ENCODE results near the gene HPF1. TPM values are rescaled to one million over a fixed set of nuclear protein-coding genes. Genes with fewer than 3 reads are reported as not detected.
"Not testable (repeated sequence)": the region's sequence is repeated elsewhere in the genome, so short reads cannot be mapped to it uniquely, and the experiment has no call there.

HPF1 gene
- 26.9 and 28.3 TPM in 2 replicates for total RNA-seq (2021)
- percentile 59 among the genes with signal in this experiment for Bru-seq, nascent RNA
- BruChase-seq, experiment 1, labeled RNA remaining after a 2-hour chase: percentile 57 among the genes with signal in this experiment
- BruChase-seq, experiment 2, labeled RNA remaining after a 6-hour chase: percentile 57 among the genes with signal in this experiment
- long read RNA-seq, transcript HPF1-203 (2 exons, 548 nt): minor isoform, 5 of 84 reads
- long read RNA-seq, transcript HPF1-201 (8 exons, 1,230 nt): major isoform, 66 of 84 reads
- long read RNA-seq, partial matches to known transcripts: 5 of 84 reads
- long read RNA-seq, other reads (novel, unspliced or antisense): 8 of 84 reads

- Histone ChIP-seq H3K4me2 (peak within 1 kb of the TSS; percentile 81), H3K27me3 (ENCODE audit: insufficient read depth, low read depth) (no peaks in the 10 kb centered on the region), H3F3A (ENCODE audit: insufficient read depth, low read depth) (peaks cover 7% of the 10 kb centered on the region; the same call in 1 of the 2 replicates), H3K4me3 (peak within 1 kb of the TSS; percentile 91), H3K36me3 (ENCODE audit: low read depth) (no peaks in the 10 kb centered on the region), H3K27ac (0 out of 2 replicates have a peak within 1 kb of the TSS, but pooled peaks have one; percentile 32), H3K9me3 (ENCODE audit: insufficient read depth, low read depth) (no peaks in the 10 kb centered on the region), H3K79me2 (ENCODE audit: low read depth) (peaks cover 16% of the 10 kb centered on the region; the same call in 1 of the 2 replicates), H2AFZ (peak within 1 kb of the TSS; percentile 96), H3K4me1 (replicated peaks; ENCODE audit: insufficient read depth) (peaks cover 8% of the 10 kb centered on the region), H3K9me2 (ENCODE audit: insufficient read depth) (no peaks in the 10 kb centered on the region), H4K20me1 (ENCODE audit: insufficient read depth) (no peaks in the 10 kb centered on the region)
- TF ChIP-seq, protein P1, sequence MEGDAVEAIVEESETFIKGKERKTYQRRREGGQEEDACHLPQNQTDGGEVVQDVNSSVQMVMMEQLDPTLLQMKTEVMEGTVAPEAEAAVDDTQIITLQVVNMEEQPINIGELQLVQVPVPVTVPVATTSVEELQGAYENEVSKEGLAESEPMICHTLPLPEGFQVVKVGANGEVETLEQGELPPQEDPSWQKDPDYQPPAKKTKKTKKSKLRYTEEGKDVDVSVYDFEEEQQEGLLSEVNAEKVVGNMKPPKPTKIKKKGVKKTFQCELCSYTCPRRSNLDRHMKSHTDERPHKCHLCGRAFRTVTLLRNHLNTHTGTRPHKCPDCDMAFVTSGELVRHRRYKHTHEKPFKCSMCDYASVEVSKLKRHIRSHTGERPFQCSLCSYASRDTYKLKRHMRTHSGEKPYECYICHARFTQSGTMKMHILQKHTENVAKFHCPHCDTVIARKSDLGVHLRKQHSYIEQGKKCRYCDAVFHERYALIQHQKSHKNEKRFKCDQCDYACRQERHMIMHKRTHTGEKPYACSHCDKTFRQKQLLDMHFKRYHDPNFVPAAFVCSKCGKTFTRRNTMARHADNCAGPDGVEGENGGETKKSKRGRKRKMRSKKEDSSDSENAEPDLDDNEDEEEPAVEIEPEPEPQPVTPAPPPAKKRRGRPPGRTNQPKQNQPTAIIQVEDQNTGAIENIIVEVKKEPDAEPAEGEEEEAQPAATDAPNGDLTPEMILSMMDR (conservative IDR thresholded peaks at IDR 0.05): no peak
- TF ChIP-seq EZH2 (IDR thresholded peaks at IDR 0.05; ENCODE audit: low read depth): no peak
- ChIA-PET POLR2A (ENCODE audit: unreplicated experiment) (no interaction called here), CTCF (no interaction called here)
- BruUV-seq (replicated peaks): no TSS peak
- intact Hi-C loops (cut with micrococcal nuclease; ENCODE audit: unreplicated experiment): no loop called here
- DNase-seq: peak; percentile 76 to 92
Measured at GRCh38 chr4:169757575-169758184, at the start of gene HPF1. HPF1 (minus strand) TSS chr4:169757944; CDS start chr4:169757877, 67 bp downstream.

DNA sequence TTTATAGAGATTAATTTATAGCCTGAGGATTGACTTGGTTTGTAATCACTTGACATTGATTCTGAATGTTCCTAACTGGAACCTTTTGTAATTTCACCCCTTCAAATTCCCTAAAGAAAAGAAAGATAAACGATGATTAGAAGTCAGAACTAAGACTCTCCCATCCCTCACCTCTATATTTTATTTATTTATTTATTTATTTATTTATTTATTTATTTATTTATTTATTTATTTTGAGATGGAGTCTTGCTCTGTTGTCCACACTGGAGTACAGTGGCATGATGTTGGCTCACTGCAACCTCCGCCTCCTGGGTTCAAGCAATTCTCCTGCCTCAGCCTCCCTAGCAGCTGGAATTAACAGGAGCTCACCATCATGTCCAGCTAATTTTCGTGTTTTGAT lies 49.0 kb upstream of the HPF1 start:
- H3K9me2 ChIP-seq (ENCODE audit: insufficient read depth); H2AFZ ChIP-seq; H3F3A ChIP-seq (ENCODE audit: insufficient read depth, low read depth); H4K20me1 ChIP-seq (ENCODE audit: insufficient read depth); H3K36me3 ChIP-seq (ENCODE audit: low read depth); CTCF ChIA-PET; intact Hi-C loops (cut with micrococcal nuclease; ENCODE audit: unreplicated experiment); BruUV-seq (replicated peaks); H3K4me2 ChIP-seq; H3K9me3 ChIP-seq (ENCODE audit: insufficient read depth, low read depth); H3K79me2 ChIP-seq (ENCODE audit: low read depth); H3K4me1 ChIP-seq (replicated peaks; ENCODE audit: insufficient read depth); H3K27me3 ChIP-seq (ENCODE audit: insufficient read depth, low read depth); H3K27ac ChIP-seq; DNase-seq; POLR2A ChIA-PET (ENCODE audit: unreplicated experiment); H3K4me3 ChIP-seq: not testable (repeated sequence)

DNA sequence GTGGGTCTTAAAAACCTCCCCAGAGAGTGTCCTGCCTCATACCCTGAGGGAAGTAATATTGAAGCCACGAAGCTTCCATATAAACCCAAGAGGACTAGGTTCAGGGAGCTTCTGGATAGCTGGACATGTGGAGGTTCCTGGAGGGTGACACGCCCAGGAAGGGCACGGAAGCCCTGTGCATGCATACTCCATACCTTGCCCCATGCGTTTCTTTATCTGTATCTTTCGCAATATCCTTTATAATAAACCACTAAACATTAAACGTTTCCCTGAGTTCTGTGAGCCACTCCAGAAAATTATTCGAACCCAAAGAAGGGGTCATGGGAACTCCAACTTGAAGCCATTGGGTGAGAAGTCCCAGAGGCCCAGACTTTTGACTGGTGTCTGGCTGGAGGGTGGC lies 45.7 kb upstream of the HPF1 start:
- H3K27ac ChIP-seq: no peak overlapping the region
- H3K9me3 ChIP-seq (ENCODE audit: insufficient read depth, low read depth): no peaks in the 10 kb centered on the region
- no peaks in the 10 kb centered on the region for H3K4me1 ChIP-seq (replicated peaks; ENCODE audit: insufficient read depth)
- no peaks in the 10 kb centered on the region for H3K27me3 ChIP-seq (ENCODE audit: insufficient read depth, low read depth)
- H3F3A ChIP-seq (ENCODE audit: insufficient read depth, low read depth): no peaks in the 10 kb centered on the region
- no peak overlapping the region for H3K4me2 ChIP-seq
- intact Hi-C loops (cut with micrococcal nuclease; ENCODE audit: unreplicated experiment): no loop called here
- H4K20me1 ChIP-seq (ENCODE audit: insufficient read depth): no peaks in the 10 kb centered on the region
- no peak for TF ChIP-seq EZH2 (IDR thresholded peaks at IDR 0.05; ENCODE audit: low read depth)
- TF ChIP-seq, protein P1 (conservative IDR thresholded peaks at IDR 0.05): no peak
- no peaks in the 10 kb centered on the region for H3K36me3 ChIP-seq (ENCODE audit: low read depth)
- no peak overlapping the region for H3K4me3 ChIP-seq
- H2AFZ ChIP-seq: no peak overlapping the region
- no TSS peak for BruUV-seq (replicated peaks)
- no peak for DNase-seq
- H3K9me2 ChIP-seq (ENCODE audit: insufficient read depth): no peaks in the 10 kb centered on the region
- H3K79me2 ChIP-seq (ENCODE audit: low read depth): no peaks in the 10 kb centered on the region
- ChIA-PET CTCF (no interaction called here), POLR2A (ENCODE audit: unreplicated experiment) (no interaction called here)

Data from PC-9 (cell line).